AG09309 (cell line): ENCODE data around the gene ABCC9.

ENCODE experiments used
- DNase-seq: peaks from one replicate; pipeline ENCODE4 v3.0.0-alpha.2; 2010; ENCODE audit warnings: low read depth
- H3K4me3 ChIP-seq: 2 replicates; pipeline ENCODE4 v1.5.1; 2011; ENCODE audit warnings: mild to moderate bottlenecking, low read depth, low read length, moderate library complexity; ENCODE audit not compliant: control insufficient read depth
- CTCF ChIP-seq: IDR thresholded peaks from 2 replicates; pipeline ENCODE4 v1.5.1; 2011; ENCODE audit warnings: mild to moderate bottlenecking, low read depth, low read length, inconsistent platforms; ENCODE audit not compliant: insufficient read depth, control insufficient read depth; ENCODE audit errors: missing control alignments

ABCC9 gene

GRCh38 chr12:21827083-21827482, 114.1 kb downstream of the ABCC9 start:
- no peak for DNase-seq
- no peak overlapping the region for H3K4me3 ChIP-seq
- TF ChIP-seq CTCF = no peak

- no peak overlapping the region for H3K4me3 ChIP-seq
- no peak for TF ChIP-seq CTCF
- DNase-seq = no peak
These were observed 114.7 kb downstream of the ABCC9 start for GRCh38 chr12:21826618-21826910.

GRCh38 chr12:21825886-21826617, 115.2 kb downstream of the ABCC9 start:
- DNase-seq = no peak
- no peak for TF ChIP-seq CTCF
- H3K4me3 ChIP-seq = no peak overlapping the region

GRCh38 chr12:21823581-21823980, 117.6 kb downstream of the ABCC9 start:
- no peak for DNase-seq
- no peak for TF ChIP-seq CTCF
- no peak overlapping the region for H3K4me3 ChIP-seq

GRCh38 chr12:21819678-21820077, 121.5 kb downstream of the ABCC9 start:
- H3K4me3 ChIP-seq = no peak overlapping the region
- no peak for TF ChIP-seq CTCF
- no peak for DNase-seq

GRCh38 chr12:21819236-21819635, 122.0 kb downstream of the ABCC9 start:
- H3K4me3 ChIP-seq = no peak overlapping the region
- no peak for DNase-seq
- no peak for TF ChIP-seq CTCF

- no peak for TF ChIP-seq CTCF
- peak; percentile 61 for DNase-seq
These were observed 122.6 kb downstream of the ABCC9 start for GRCh38 chr12:21818627-21819026.

More at GRCh38 chr12:21818627-21819026, 122.6 kb downstream of the ABCC9 start:
- H3K4me3 ChIP-seq = no peak overlapping the region
